COLO668 (cell line): Measurements from ENCODE around the gene ACAT2.
A peak's percentile ranks its signal among the peaks of the same experiment; 100 is the strongest.
"Not testable (repeated sequence)": the region's sequence is repeated elsewhere in the genome, so short reads cannot be mapped to it uniquely, and the experiment has no call there.

Source experiments
- DNase-seq: peaks from one replicate; lab custom pipeline; 2025; ENCODE audit not compliant: unreplicated experiment; lab: John Stamatoyannopoulos, UW

Gene ACAT2

DNA sequence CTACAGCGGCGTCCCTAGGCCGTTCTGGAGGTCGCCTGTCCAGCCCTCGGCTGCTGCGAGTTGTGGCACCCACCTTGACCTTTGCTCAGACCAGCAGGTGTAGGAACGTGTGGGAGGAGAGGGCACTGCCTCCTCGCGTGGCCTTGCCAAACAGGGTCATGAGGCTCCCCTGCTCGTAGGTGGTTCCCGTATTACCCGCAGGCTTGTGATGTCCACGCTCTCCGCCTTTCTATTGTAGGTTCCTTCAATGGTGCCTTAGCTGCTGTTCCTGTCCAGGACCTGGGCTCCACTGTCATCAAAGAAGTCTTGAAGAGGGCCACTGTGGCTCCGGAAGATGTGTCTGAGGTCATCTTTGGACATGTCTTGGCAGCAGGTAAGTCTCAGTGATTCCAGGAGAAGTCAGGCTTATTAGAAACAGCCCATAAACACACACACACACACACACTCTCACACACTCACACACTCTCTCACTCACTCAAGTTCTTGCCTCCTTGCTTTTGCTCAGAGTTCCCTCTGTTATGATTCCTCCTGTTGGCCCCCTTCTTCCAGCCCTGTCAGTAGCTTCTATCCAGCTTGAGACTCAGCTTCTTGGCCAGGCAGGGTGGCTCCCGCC, 942 bp downstream of the ACAT2 start:
- DNase-seq, result no peak

DNA sequence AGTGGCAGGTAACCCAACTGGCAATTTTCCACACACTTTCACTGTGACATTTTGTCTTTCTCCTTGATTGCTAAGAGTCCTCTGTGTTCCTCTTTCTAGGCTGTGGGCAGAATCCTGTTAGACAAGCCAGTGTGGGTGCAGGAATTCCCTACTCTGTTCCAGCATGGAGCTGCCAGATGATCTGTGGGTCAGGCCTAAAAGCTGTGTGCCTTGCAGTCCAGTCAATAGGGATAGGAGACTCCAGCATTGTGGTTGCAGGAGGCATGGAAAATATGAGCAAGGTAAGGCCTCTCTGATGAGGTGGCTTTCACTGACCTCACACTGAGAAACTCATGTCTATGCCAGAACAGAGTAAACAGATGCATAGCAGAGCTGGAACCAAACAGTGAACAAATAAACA, 5.1 kb downstream of the ACAT2 start:
- no peak for DNase-seq

DNA sequence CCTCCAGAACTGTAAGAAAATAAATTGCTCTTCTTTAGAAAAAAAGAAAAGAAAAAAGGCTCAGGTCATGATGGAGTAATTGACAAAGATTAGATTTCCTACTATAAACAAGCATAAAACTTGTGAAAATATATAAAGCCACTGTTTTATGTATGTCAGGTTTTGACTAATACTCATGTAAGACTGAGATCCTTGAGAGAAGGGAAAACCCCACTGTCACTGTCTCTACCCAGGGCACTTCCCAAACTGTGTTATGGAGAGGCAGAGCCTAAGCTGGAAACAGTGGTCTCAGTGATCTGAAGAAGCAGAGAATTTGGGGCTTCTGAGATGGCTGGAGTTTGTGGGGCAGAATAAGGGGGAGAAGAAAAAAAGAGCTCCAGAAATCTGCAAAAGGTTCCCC, 7.6 kb downstream of the ACAT2 start:
- no peak for DNase-seq

DNA sequence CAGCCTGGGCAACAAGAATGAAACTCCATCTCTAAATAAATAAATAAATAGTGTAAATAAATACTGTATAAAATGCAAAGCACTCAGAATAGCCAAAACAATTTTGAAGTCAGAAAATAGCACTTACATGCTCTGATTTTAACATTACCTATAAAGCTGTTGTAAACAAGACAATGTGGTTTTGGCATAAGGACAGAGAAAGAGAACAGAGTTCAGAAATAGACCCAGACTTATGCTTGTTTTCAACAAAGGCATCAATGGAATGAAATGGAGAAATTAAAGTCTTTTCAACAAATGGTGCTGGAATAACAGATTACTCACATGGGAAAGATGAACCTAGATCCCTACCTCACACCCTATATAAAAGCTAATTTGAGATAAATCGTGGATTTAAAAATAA, 10.4 kb downstream of the ACAT2 start:
- DNase-seq, result no peak

DNA sequence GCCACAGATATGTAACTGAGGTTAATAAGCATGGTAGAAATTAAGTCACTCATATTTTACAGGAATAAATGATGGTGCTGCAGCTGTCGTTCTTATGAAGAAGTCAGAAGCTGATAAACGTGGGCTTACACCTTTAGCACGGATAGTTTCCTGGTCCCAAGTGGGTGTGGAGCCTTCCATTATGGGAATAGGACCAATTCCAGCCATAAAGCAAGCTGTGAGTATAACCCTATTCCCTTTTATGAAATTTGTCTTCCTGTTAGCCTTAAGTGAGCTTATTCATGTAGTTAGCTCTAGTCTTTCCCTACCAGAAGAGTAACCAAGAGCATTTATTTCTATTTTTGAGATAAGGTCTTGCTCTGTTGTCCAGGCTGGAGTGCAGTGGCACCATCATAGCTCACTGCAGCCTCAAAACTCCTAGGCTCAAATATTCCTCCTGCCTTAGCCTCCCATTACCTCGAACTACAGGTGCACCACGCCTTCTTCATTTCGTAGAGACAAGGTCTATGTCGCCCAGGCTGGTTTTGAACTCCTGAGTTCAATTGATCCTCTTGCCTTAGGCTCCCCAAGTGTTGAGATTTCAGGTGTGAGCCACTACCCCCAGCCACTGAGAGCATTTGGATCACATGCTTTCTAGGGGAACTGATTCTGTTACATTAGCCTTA, 15.5 kb downstream of the ACAT2 start:
- DNase-seq, result no peak

DNA sequence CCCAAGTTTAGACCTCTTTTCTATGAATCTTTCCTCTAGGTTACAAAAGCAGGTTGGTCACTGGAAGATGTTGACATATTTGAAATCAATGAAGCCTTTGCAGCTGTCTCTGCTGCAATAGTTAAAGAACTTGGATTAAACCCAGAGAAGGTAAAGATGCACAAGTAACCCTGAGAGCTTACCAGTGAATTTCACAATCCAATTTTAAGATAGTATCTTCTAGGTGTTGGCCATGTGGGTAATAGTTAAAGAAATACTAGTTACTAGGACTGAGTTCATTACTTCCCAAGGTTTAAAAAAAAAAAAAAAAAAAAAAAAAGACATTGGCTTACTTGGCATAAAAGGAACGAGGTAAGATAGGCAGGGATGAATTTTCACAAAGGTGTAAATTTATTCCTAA, 16.3 kb downstream of the ACAT2 start:
- no peak for DNase-seq

DNA sequence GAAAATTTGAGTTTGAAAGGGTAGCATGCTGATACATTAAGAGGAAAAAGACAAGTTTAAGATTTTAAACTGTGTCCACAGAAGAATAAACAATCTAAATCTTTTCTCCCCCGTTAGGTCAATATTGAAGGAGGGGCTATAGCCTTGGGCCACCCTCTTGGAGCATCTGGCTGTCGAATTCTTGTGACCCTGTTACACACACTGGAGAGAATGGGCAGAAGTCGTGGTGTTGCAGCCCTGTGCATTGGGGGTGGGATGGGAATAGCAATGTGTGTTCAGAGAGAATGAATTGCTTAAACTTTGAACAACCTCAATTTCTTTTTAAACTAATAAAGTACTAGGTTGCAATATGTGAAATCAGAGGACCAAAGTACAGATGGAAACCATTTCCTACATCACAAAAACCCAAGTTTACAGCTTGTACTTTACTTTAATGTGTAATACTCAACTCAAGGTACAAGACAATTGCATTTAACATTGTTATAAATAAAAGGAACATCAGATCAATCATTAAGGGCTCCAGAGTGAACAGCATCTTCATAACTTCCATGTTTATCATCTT, 16.8 kb downstream of the ACAT2 start:
- no peak for DNase-seq

DNA sequence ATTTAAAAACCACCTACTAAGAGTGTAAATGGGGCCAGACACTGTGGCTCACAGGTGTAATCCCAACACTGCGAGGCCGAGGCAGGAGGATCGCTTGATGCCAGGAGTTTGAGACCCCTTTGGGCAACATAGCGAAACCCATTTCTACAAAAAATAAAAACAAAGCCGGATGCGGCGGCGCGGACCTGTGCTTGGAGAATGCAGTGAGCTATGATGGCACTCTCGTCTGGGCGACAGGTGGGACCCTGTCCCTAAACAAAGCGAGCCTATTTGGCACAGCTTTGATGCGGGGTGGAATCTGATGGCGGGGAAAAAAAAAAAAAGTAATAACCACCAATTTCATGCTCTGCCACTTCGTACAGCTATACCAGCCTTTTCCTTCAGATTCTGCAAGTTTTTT, 26.4 kb downstream of the ACAT2 start:
- no peak for DNase-seq

DNA sequence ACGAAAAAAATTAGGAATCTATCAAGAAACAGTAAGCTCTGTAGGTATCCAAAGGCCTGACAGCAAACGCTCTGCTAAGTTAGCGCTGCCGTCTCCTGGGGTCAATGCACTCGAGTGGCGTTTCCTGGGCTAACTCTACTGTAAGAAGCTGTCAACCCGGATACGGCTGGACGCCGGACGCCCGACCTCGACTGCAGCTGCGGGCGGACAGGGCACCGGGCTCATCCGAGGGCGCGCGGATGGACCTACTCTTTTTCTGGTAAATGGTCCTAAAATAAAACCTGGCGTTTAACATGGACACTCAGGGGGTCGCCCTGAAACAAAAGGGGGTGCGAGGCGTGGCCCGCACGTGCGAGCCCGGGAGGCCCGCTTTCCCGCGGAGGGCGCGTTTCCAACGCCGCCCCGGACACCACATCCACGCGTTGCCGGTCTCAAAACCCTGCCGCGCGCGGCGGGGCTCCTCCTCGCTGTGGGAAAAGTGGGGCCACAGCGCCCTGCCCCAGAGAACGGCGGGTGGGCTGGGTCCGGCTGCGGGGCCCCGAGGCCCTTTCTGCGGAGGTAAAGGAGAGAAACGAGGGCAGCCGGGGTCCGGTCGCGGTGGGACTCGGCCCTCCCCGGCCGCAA, 27.0 kb downstream of the ACAT2 start:
- DNase-seq, result peak; percentile 35

DNA sequence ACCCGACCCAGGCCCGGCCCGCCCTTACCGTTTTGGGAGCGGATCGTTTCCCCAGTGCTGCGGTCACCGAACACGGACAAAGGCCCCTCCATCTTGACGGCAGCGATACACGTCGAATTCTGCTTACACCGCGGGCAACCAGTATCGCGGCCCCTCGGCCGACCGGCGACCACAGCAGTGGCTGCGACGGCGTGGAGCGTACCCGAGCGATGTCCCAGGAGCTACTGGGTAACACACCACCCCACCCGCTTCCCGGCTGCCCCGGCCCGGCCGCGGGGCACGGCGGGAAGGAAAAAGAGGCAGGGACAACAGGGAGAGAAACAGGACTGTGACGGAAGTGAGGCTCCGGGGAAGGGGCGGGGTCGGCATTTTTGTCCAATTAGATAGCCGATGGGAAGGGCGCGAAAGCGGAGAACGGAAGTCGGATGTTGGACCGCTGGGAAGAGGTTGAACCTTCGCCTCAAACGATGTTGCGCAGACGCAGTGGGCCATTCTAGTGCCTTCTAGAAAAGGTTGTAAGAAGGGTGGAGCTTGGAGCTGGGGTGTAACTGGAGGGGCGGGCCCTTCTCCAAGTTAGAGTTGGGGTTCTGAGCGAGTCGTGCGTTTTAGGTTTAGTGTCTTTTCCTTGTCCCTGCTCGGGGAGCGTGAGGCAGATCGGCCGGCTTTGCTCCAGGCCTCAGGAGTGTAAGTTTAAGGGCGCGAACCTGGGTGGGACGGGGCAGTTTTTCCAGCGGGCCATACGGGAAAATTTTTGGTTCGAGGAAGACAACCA, 27.7 kb downstream of the ACAT2 start, which contains the start of gene TCP1:
TCP1 (minus strand) TSS at position 226 of the 772 bp plus-strand sequence; CDS start at position 92, 134 bp downstream.
- DNase-seq, result peak; percentile 97

DNA sequence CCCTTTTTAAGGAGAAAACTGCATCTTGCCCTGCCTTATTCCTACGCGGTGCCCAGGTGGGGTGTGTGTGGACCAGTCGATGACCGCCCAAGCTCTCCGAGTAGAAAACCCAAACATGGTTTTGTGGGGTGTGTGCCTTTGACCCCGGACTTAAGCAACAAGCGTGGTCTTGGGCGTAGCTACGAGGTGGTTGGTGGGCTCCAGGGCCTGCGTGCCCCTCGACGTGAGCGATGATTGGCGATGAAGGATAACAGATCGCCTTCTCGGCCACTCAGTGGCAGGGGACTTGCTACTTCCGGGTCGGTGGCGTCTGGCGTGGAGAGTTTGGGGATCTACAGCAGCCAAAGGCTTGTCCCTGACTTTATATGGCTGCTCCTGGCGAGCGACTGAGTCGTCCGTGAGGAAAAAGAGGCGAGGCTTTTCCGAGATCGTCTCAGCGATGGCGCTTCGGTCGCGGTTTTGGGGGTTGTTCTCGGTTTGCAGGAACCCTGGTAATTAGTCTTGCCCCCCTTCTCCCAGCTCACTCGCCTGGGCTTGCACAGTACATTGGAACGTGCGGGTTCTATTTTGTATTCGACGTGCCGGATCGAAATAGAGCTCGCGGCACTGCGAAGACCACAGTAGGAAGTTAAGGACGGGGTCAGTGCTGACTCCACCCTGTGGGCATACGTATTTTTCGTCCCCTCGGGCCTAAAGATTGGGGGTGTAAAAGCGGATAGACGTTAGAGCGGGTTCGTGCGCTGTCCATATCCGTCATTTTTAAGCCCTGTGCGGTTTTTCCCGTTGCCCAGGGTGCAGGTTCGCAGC, 28.5 kb downstream of the ACAT2 start, which contains the start of gene MRPL18:
MRPL18 (plus strand) TSS at position 319 of the 807 bp plus-strand sequence; CDS start at position 440, 121 bp downstream.
- peak; percentile 90 for DNase-seq

DNA sequence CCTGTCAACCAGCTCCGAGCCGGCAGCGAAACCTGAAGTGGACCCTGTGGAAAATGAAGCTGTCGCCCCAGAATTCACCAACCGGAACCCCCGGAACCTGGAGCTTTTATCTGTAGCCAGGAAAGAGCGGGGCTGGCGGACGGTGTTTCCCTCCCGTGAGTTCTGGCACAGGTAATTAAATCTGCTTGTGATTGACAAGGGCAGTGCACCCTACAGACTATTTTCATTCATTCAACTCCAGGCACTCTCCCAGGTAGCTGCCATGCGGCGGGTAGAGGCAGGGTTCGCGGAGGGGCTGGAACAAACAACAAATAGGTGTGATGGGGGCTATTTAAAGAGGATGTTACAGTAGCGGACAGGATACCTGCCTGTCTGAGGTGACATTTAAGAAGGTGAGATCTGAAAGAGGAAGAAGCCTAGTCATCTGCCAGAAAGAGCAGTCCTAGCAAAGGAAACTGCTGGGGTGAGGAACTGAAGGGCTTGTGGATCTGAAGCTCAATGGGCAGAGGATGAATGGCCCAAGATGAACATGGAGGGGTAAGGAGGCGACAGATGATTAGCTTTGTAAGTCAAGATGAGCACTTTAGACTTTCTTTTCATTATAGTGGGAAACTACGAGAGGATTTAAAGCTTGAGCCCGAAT, 29.2 kb downstream of the ACAT2 start:
- no peak for DNase-seq

DNA sequence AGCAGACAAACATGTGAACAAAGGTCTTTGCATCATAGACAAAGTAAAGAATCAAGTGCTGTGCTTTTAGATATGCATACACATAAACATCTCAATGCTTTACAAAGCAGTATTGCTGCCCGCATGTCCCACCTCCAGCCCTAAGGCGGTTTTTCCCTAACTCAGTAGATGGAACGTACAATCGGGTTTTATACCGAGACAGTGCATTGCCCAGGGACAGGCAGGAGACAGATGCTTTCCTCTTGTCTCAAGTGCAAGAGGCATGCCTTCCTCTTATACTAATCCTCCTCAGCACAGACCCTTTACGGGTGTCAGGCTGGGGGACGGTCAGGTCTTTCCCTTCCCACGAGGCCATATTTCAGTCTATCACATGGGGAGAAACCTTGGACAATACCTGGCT, 33.1 kb downstream of the ACAT2 start:
- DNase-seq, result not testable (repeated sequence)

DNA sequence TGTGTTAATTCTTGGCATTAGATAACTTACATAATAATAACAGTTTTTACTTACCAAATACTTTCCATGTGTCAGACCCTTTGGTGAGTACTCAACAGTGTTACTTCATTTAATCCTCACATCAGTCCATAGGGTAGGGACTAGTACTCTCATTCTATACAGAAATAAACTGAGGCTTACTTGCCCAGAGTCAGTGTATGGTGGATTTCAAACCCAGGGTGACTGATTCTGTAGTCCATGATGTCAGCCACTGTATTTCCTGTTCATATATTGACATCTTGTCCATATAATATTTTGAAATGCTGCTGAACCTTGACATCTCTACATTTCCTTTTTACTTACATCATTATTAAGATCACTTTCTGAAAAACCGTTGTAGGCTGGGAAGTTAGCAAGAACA, 35.7 kb downstream of the ACAT2 start:
- DNase-seq, result no peak

DNA sequence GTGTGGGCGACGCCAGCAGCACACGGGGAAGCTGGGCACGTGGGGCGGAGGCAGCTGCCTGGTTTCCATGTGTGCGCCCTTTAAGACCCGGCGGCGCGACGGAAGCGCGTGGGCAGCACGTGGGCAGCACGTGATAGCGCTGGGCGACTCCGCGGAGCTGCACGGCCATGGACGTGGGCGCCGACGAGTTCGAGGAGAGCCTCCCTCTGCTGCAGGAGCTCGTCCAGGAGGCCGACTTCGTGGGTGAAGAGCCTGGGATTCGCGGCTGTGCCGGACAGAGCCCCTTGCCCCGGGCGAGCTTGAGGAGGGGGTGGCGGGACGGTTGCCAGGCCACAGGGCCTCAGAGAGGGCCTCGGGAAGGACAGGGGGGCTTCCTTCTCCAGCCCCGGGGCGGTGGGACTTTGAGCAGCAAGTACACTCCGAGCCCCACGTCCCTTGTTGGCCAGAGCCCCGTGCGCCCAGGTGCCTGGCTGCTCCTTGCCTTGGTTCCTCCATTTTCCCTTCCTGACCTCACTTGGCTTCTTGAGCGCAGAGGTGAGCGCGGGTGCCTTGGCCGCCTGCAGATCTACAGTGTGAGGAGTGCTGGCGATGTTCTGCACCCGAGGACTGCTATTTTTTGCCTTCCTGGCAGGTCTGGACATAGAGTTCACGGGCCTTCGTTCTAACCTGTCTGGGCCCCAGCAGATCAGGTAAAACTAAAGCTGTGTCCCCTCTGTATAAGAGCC, 38.5 kb downstream of the ACAT2 start, which contains the start of gene PNLDC1:
PNLDC1 (plus strand) TSS at position 136 of the 725 bp plus-strand sequence; CDS start at position 168, 32 bp downstream.
- no peak for DNase-seq

DNA sequence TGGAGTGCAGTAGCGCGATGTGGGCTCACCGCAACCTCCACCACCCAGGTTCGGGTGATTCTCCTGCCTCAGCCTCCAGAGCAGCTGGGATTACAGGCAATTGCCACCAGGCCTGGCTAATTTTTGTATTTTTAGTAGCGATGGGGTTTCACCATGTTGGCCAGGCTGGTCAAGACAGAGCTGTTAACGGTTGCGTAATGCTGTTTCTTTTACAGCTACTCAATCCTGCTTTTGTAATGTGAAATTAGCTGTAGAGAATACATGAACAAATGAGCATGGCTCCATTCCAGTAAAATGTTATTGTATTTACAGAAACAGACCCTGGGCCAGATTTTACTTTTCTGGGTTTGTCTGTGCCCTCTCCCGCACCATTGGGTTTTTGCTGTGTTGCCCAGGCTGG, 40.1 kb downstream of the ACAT2 start:
- no peak for DNase-seq

DNA sequence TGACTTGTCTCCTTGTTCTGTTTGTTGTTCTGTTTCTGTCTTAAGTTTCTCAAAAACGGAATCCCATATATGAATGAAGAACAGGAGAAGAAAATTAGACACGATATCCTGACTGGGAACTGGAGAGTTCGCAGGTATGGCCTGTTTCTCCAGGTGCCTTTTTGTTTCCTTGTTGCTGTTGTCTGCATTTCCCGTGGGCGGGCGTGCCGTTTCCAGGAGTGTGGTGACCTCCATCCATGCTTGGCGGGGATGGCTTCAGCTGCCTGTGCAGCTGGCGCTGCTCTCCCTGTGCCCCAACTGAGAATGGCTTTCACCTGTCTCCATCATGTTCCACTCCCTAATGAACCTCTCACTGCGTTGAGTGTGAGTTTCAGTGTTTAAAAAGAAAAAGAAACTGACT, 42.7 kb downstream of the ACAT2 start:
- DNase-seq, result peak; percentile 29

DNA sequence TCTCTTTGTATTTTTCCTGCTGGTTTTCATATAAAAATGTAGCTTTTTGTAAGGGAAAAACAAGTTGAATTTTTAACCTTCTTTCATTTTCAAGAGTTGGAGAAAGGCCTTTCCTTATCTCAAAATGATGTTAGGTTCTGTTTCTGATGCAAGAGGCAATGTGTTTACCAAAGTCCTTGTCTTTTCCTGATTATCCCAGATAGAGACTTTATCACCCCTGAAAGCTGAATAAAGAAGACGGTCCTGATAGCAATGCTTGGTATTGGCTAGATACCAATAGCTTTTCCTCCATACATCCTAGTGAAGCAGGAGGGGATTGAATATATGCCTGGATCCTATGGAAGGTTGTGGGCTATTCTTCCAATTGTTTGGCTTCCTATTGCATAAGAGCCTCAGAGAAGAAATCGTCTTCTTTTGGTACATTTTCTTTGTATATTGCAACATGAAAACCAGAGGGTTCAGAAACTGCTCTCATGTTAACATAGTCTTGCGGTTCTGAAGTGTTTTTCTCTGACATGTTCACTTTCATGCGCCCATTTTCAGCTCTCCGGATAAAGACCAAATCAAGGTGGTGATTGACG, 43.7 kb downstream of the ACAT2 start:
- DNase-seq, result no peak

DNA sequence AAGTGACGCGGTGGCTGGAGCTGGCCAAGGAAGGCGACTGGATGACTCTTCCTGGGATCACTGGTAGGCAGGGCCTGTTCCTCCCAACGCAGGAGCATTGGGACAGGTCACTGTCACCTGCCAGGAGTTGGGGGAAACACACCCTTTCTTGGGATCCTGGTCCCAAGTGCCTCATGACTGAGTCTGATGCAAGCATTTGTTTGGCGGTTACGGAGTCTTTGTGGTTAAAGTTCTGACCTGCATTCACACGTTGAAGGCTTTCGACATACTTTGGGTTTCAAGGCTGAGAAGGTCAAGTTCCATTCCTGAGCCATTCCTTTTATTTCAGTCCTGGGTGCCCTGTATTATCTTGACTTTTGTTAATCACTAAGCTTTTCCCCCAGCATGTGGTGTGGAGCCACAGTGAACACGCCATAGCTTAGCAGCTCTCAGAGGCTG, 44.2 kb downstream of the ACAT2 start:
- DNase-seq, result no peak
